Osteoblast (primary cell): ENCODE results near the gene PFKP. TPM values are rescaled to one million over a fixed set of nuclear protein-coding genes. Genes with fewer than 3 reads are reported as not detected.

Experiments used
- DNase-seq: peaks from one replicate; pipeline ENCODE4 v3.0.0; 2011; ENCODE audit warnings: low spot score, mixed read lengths; ENCODE audit not compliant: insufficient read length; ENCODE audit errors: missing footprints
- H2AFZ ChIP-seq: 2 replicates; pipeline ENCODE4 v1.6.0; 2011; ENCODE audit warnings: mild to moderate bottlenecking, low read length
- H3K27ac ChIP-seq: 2 replicates; pipeline ENCODE4 v1.5.1; 2011; ENCODE audit warnings: mild to moderate bottlenecking, low read depth, low read length, moderate library complexity
- H3K27me3 ChIP-seq: 2 replicates; pipeline ENCODE4 v1.6.0; 2012; ENCODE audit warnings: mild to moderate bottlenecking, control low read depth, inconsistent platforms, low read length, moderate library complexity; ENCODE audit not compliant: insufficient read depth
- H3K36me3 ChIP-seq: 2 replicates; pipeline ENCODE4 v1.5.1; 2011; ENCODE audit warnings: mild to moderate bottlenecking, low read length, control low read depth, moderate library complexity; ENCODE audit not compliant: insufficient read depth
- H3K4me1 ChIP-seq: 2 replicates; pipeline ENCODE4 v1.5.1; 2011; ENCODE audit warnings: mild to moderate bottlenecking, low read length, control low read depth, moderate library complexity; ENCODE audit not compliant: insufficient read depth
- H3K4me2 ChIP-seq: 2 replicates; pipeline ENCODE4 v1.6.0; 2011; ENCODE audit warnings: mild to moderate bottlenecking, low read length; ENCODE audit not compliant: insufficient read depth
- H3K4me3 ChIP-seq: fragments of 200-600 bp; sonication (generic); 3 replicates; pipeline ENCODE4 v1.5.1; 2012; ENCODE audit warnings: mild to moderate bottlenecking, low read length, inconsistent platforms; ENCODE audit not compliant: insufficient read depth
- H3K79me2 ChIP-seq: 2 replicates; pipeline ENCODE4 v1.6.0; 2012; ENCODE audit warnings: mild to moderate bottlenecking, low read length, control low read depth, inconsistent platforms; ENCODE audit not compliant: insufficient read depth
- H3K9me3 ChIP-seq: 2 replicates; pipeline ENCODE4 v1.5.1; 2011; ENCODE audit warnings: low read depth, low read length, control low read depth
- H4K20me1 ChIP-seq: 2 replicates; pipeline ENCODE4 v1.6.0; 2012; ENCODE audit warnings: mild to moderate bottlenecking, low read length, control low read depth; ENCODE audit not compliant: insufficient read depth
- total RNA-seq: library from RNA; depleted of rRNA; stranded (reverse); fragments of >200 nt; gene quantifications from 2 replicates; pipeline ENCODE4 v1.2.3, GENCODE V29; 2012
- TF ChIP-seq, protein P1 (sequence below): IDR thresholded peaks from 2 replicates; pipeline ENCODE4 v1.5.1; 2011; ENCODE audit warnings: mild to moderate bottlenecking, low read depth, low read length, moderate library complexity; ENCODE audit errors: extremely low read depth

PFKP gene
- total RNA-seq, 1 donor: 80.0 TPM

DNA sequence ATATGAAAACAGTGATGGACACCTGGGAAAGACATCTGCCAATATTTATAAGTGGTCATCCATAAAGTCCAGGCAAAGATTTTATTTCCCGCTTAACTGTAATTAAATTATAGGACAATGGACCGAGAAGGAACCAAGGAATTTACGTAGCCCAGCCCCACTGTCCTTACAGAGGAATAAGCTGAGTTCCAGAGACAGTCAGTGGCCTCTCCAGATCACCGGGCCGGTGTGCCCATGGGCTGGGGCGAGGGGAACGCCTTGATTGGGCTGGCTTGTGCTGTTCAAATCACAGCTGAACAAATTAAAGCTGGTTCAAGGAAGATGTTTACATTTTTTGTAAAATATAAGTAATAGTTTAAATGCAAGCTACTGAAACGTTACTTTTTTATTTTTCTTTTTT is 40.7 kb downstream of the PFKP start:
- H3K4me3 ChIP-seq: peak overlapping the region; percentile 12
- H2AFZ ChIP-seq: no peak overlapping the region
- H4K20me1 ChIP-seq: no peaks in the 10 kb centered on the region
- DNase-seq: peak; percentile 71
- H3K4me2 ChIP-seq: peak overlapping the region; percentile 75
- peaks cover 75% of the 10 kb centered on the region for H3K36me3 ChIP-seq
- TF ChIP-seq, protein P1, sequence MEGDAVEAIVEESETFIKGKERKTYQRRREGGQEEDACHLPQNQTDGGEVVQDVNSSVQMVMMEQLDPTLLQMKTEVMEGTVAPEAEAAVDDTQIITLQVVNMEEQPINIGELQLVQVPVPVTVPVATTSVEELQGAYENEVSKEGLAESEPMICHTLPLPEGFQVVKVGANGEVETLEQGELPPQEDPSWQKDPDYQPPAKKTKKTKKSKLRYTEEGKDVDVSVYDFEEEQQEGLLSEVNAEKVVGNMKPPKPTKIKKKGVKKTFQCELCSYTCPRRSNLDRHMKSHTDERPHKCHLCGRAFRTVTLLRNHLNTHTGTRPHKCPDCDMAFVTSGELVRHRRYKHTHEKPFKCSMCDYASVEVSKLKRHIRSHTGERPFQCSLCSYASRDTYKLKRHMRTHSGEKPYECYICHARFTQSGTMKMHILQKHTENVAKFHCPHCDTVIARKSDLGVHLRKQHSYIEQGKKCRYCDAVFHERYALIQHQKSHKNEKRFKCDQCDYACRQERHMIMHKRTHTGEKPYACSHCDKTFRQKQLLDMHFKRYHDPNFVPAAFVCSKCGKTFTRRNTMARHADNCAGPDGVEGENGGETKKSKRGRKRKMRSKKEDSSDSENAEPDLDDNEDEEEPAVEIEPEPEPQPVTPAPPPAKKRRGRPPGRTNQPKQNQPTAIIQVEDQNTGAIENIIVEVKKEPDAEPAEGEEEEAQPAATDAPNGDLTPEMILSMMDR: no peak
- no peaks in the 10 kb centered on the region for H3K9me3 ChIP-seq
- peaks cover 10% of the 10 kb centered on the region for H3K4me1 ChIP-seq
- H3K79me2 ChIP-seq: peaks cover 28% of the 10 kb centered on the region
- H3K27me3 ChIP-seq: no peaks in the 10 kb centered on the region
- H3K27ac ChIP-seq: peak overlapping the region; percentile 97

DNA sequence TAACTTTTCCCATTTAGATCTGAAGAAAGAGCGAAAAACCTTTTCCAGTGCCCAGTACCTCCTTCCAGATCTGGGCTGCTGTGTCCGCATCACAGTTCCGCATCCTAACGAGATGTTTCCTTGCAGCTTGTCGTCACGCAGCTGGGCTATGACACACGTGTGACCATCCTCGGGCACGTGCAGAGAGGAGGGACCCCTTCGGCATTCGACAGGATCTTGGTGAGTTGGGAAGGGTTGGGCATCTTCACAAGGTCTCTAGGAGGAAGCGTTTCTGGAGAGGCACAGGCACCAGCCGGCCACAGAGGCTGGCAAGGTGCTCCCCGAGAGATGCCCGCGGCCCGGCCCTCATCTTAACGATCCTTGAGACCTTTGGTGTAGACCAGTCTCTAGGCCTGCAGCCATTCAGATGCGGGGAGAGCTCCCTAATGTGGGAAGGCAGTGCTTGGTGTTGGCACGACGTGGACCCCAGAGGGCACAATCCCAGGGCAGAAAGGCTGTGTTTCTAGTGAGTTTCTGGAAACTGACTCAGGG is 41.3 kb downstream of the PFKP start:
- Histone ChIP-seq H3K79me2 (peaks cover 30% of the 10 kb centered on the region), H2AFZ (no peak overlapping the region), H3K4me3 (no peak overlapping the region), H4K20me1 (no peaks in the 10 kb centered on the region), H3K4me2 (no peak overlapping the region), H3K4me1 (peaks cover 10% of the 10 kb centered on the region), H3K36me3 (peaks cover 76% of the 10 kb centered on the region), H3K9me3 (no peaks in the 10 kb centered on the region), H3K27ac (peak overlapping the region; percentile 97), H3K27me3 (no peaks in the 10 kb centered on the region)
- TF ChIP-seq, protein P1: no peak
- DNase-seq: peak; percentile 37

- Histone ChIP-seq H3K36me3 (peaks cover 75% of the 10 kb centered on the region), H3K27me3 (no peaks in the 10 kb centered on the region), H3K4me1 (peaks cover 10% of the 10 kb centered on the region), H4K20me1 (no peaks in the 10 kb centered on the region), H3K79me2 (peaks cover 26% of the 10 kb centered on the region), H3K9me3 (no peaks in the 10 kb centered on the region), H3K4me3 (no peak overlapping the region), H2AFZ (no peak overlapping the region), H3K4me2 (no peak overlapping the region), H3K27ac (peak overlapping the region; percentile 14)
- no peak for DNase-seq
- TF ChIP-seq, protein P1: no peak
These were observed 41.8 kb downstream of the PFKP start for GRCh38 chr10:3109196-3109595.

GRCh38 chr10:3109633-3110032 is 42.3 kb downstream of the PFKP start:
- TF ChIP-seq, protein P1: no peak
- Histone ChIP-seq H2AFZ (no peak overlapping the region), H3K79me2 (peaks cover 24% of the 10 kb centered on the region)

More at GRCh38 chr10:3109633-3110032, 42.3 kb downstream of the PFKP start:
- Histone ChIP-seq H4K20me1 (no peaks in the 10 kb centered on the region), H3K4me3 (no peak overlapping the region), H3K9me3 (no peaks in the 10 kb centered on the region), H3K4me1 (peaks cover 10% of the 10 kb centered on the region), H3K4me2 (no peak overlapping the region), H3K27ac (peak overlapping the region; percentile 14), H3K27me3 (no peaks in the 10 kb centered on the region), H3K36me3 (peaks cover 75% of the 10 kb centered on the region)
- peak; percentile 37 for DNase-seq
